Muscle layer of colon (tissue), 2 donors: ENCODE data around the gene GRIN2B.

Experiments used
- H3K27ac ChIP-seq: one replicate; pipeline ENCODE4 v1.7.0; 2013; ENCODE audit warnings: low read depth, mild to moderate bottlenecking, low read length, moderate library complexity
- H3K27me3 ChIP-seq, 2 donors: one replicate each; pipeline ENCODE4 v1.7.0; 2013; ENCODE audit warnings: low read length in 2 of 2, mild to moderate bottlenecking in 2 of 2; ENCODE audit not compliant: insufficient read depth in 2 of 2, control insufficient read depth in 1 of 2
- H3K36me3 ChIP-seq: one replicate; pipeline ENCODE4 v1.7.0; 2013; ENCODE audit warnings: mild to moderate bottlenecking, low read length; ENCODE audit not compliant: insufficient read depth
- H3K4me1 ChIP-seq: one replicate; pipeline ENCODE4 v1.7.0; 2013; ENCODE audit warnings: mild to moderate bottlenecking, low read length; ENCODE audit not compliant: insufficient read depth
- H3K4me3 ChIP-seq, 2 donors: one replicate each; pipeline ENCODE4 v1.7.0; 2013; ENCODE audit warnings: low read length in 2 of 2, low read depth in 1 of 2, mild to moderate bottlenecking in 1 of 2, moderate library complexity in 1 of 2
- H3K9ac ChIP-seq: one replicate; pipeline ENCODE4 v1.7.0; 2013; ENCODE audit warnings: low read length
- H3K9me3 ChIP-seq: one replicate; pipeline ENCODE4 v1.7.0; 2013; ENCODE audit warnings: mild to moderate bottlenecking, low read length
- donor health status: abdominal sarcoma.
- donor health status: Adenocarcinoma of cecum.

GRIN2B gene

DNA sequence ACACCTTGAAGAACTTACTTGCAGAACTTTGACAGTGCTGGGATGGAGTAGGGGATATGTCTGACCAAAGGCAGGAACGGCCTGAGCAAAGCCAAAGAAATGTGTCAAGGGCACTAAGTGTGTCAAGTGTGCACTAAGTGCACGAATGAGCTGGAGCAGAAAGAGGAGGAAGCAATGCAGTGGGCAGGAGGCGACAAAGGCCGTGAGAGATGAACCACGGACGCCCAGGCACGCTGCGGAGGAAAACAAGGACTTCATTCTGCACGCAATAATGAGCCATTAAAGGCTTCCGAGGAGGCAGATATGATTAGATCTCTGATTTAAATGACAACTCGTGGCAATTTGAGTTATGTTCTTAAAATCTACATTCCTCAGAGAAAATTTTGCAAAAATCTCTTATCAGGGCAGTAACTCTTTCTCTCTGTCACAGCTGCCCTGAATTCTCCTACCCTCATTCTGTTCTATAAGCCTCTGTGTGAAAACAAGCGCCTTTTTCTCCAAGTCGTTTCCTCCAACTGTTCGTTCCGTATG is 25.3 kb downstream of the GRIN2B start:
- Histone ChIP-seq H3K27me3 (no peaks in the 10 kb centered on the region), H3K9ac (no peak overlapping the region), H3K4me1 (no peaks in the 10 kb centered on the region), H3K27ac (no peak overlapping the region), H3K9me3 (no peaks in the 10 kb centered on the region), H3K36me3 (no peaks in the 10 kb centered on the region), H3K4me3 (no peak overlapping the region)

DNA sequence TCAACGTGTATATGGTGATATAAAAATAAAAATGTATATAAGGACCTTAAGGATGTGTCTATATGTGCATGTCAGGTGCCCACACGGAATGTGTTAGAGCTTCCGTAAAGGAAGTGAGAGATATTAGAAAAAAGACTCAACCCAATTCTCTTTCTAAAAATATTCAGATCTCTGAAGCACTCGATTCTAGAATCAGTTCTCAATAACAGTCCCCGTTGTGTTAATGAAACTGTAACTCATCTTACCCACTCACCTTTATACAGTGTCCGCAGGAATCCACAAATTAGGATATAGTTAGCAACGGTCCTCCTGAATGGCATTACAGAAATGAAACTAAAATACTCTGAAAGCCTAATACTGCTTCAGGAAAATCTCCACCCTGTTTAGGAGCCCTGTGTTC is 29.3 kb downstream of the GRIN2B start:
- Histone ChIP-seq H3K27ac (no peak overlapping the region), H3K9me3 (no peaks in the 10 kb centered on the region), H3K36me3 (no peaks in the 10 kb centered on the region), H3K4me1 (no peaks in the 10 kb centered on the region), H3K9ac (no peak overlapping the region), H3K27me3 (no peaks in the 10 kb centered on the region), H3K4me3 (no peak overlapping the region)

DNA sequence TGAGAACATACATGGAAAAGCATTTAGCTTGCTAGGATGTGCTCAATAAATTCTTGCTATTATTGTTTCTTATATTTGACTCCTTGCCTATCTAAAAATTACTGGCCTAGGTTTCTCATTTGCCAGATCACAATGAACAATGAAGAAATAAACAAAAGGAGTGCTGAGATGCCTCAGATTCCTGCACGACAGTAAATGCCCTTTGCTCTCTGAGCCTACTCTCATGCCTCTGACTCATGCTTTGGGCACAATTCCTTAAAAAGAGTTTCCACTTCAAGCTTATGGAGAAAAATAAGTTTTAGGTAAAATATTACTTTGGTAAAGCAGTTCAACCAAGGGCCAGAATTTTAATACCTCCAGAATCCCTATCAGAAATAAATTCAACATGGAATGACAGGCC is 30.9 kb downstream of the GRIN2B start:
- Histone ChIP-seq H3K27ac (no peak overlapping the region), H3K4me1 (no peaks in the 10 kb centered on the region), H3K4me3 (no peak overlapping the region), H3K36me3 (no peaks in the 10 kb centered on the region), H3K27me3 (no peaks in the 10 kb centered on the region), H3K9me3 (no peaks in the 10 kb centered on the region), H3K9ac (no peak overlapping the region)

DNA sequence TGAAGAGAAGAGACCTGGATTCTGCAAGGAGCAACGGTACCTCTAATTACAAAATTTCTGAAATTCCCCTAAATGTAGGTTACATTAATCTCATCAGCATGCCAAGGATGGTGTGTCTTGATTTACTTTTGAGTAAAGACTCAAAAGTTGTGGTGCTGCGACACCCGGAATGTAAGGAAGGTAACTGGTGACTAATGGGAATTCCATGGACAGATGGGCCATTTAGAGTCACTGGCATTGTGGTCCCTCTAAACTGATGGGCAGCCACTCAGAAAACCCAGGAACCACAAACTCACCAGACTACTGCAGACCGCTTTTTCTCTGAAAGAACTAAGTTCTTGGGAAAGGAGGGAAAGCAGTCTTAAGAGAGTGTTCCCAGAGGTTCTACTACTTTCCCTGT is 32.8 kb downstream of the GRIN2B start:
- H3K36me3 ChIP-seq = no peaks in the 10 kb centered on the region
- no peaks in the 10 kb centered on the region for H3K4me1 ChIP-seq
- H3K4me3 ChIP-seq = no peak overlapping the region
- no peak overlapping the region for H3K27ac ChIP-seq
- no peaks in the 10 kb centered on the region for H3K9me3 ChIP-seq
- H3K9ac ChIP-seq = no peak overlapping the region
- no peaks in the 10 kb centered on the region for H3K27me3 ChIP-seq

DNA sequence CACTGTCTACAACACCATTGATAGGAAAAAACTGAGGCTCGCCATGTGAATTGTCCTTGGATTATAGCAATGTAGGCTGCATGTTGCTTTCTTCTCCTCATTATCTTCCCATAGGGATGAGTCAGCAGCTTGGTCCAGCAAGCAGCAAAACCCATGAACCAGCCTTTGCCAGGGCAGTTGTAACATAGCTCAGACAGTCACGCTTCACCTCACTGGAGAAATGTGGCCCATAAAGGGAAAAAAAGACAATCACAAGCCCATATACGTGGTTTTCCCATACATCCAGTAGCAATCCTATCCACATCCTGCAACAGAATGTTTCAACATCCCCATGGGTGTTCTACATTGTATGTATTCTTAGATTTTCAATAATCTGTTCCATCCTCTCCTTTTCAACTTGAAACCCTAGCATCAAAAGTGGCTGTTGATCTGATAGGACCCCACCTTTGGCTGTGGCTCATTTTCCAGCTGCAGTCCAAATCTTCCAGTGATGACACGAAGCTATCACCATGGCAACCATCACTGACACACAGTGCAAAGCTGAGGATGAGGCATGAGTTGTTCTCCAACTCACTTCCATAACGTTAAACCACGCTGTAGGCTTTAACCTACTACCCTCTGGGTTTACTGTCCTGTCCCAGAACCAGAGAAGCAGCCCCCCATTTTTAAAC is 34.0 kb downstream of the GRIN2B start:
- H3K4me1 ChIP-seq = no peaks in the 10 kb centered on the region
- no peak overlapping the region for H3K4me3 ChIP-seq
- H3K9me3 ChIP-seq = no peaks in the 10 kb centered on the region
- H3K27me3 ChIP-seq = no peaks in the 10 kb centered on the region
- H3K27ac ChIP-seq = no peak overlapping the region
- H3K36me3 ChIP-seq = no peaks in the 10 kb centered on the region
- no peak overlapping the region for H3K9ac ChIP-seq

DNA sequence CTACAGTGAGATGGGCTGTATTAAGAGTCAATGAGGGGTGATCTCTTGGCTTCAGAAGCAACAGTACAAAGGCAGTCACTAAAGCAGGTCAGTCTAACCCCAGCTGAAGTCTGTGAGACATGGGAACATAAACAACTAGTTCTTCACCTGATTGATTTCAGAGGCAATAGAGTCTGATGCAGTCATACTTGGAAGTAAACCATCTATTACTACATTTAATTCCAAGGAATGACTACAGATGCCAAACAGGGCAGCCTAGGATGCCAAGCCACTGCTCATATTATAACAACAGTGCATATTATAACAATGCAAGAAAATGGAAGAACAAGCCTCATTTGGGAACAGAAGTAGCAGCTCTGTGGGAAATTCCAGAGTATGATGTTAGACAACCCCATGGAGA is 35.8 kb downstream of the GRIN2B start:
- H3K36me3 ChIP-seq = no peaks in the 10 kb centered on the region
- no peaks in the 10 kb centered on the region for H3K4me1 ChIP-seq
- H3K9me3 ChIP-seq = no peaks in the 10 kb centered on the region
- no peaks in the 10 kb centered on the region for H3K27me3 ChIP-seq
- no peak overlapping the region for H3K27ac ChIP-seq
- H3K4me3 ChIP-seq = no peak overlapping the region
- H3K9ac ChIP-seq = no peak overlapping the region

DNA sequence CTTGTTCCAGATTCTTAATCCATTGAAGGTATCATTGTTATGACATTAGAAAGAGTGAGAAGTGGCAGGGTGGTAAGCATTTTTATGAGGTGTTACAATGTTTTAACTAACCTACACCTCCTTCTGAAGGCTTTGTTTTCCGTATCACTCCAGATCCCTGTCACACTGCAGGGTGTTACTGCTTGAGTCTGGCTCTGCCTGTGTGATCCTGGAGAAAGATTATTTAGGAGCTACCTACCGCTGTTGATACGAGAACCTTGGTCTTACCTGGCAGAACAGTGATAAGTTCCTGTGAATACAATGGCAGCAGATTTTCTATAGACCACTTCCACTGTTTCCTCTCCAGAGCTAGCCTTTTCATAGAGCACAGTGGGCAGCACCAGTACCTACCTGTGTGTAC is 36.2 kb downstream of the GRIN2B start:
- no peaks in the 10 kb centered on the region for H3K36me3 ChIP-seq
- H3K27me3 ChIP-seq = no peaks in the 10 kb centered on the region
- H3K4me1 ChIP-seq = no peaks in the 10 kb centered on the region
- H3K9ac ChIP-seq = no peak overlapping the region
- H3K27ac ChIP-seq = no peak overlapping the region
- no peaks in the 10 kb centered on the region for H3K9me3 ChIP-seq
- H3K4me3 ChIP-seq = no peak overlapping the region

DNA sequence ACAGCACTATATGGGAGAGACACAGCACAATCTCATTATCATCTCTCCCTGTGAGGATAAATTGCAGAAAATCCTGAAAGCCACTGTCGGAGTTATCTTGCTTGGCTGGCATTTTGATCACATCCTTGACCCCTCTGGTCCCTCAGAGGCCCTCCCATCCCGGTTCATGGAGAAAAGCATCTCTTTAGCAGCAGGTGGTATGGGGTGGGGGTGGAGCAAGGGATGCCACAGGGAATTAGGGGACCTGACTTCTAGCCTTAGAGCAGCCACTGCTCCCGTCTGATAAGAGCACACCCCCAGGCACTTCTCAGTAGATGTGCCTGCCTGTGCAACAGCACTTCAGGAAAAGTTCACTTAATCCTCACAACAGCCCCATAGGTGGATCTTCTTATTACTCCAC is 38.6 kb downstream of the GRIN2B start:
- H3K27ac ChIP-seq = no peak overlapping the region
- H3K4me1 ChIP-seq = no peaks in the 10 kb centered on the region
- no peaks in the 10 kb centered on the region for H3K9me3 ChIP-seq
- no peak overlapping the region for H3K4me3 ChIP-seq
- H3K9ac ChIP-seq = no peak overlapping the region
- no peaks in the 10 kb centered on the region for H3K36me3 ChIP-seq
- H3K27me3 ChIP-seq = no peaks in the 10 kb centered on the region

DNA sequence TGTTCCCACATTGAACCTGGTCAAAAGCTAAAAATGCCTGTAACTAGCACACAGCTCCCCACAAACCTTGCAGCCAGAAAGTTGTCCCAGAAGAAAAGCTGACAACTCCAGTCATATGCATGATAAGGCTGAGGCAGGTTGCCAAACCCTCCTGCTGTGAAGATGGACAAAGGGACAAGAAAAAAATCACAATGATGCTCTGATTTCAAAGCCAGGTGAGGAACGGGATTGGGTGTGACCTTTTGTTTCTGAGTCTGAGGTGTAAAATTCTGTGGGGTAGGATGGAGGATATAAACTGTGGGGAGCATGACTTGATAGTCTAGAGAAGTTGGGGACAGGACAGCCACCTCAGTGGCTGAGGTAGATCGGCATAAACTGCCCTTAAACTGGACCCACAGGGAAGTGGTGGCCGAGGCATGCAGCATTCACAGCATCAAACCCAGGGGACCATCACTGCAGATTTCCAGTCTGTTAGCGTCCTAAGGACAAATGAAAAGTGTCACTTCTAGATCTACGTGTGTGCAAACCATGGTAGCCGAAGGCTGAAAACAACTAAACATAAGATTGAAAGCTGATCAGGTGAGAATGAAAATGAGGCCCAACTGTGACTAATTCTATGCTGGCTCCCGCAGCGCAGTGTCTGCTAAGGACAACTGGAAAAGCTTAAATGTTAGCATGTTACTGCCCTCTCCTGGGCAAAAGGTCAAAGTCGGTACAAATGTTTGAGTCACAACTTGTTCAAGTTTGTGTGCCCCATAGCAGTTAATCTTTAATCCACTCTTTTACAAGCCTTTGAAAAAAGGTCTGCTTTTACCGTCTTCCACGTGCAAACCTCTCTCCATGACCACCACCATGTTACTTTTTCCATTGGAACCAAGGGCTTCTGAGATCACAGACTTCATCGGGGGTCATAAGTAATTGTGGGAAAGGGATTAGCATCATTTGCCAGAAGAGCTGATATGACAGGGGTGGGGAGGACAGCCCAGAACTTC is 39.8 kb downstream of the GRIN2B start:
- Histone ChIP-seq H3K27ac (no peak overlapping the region), H3K36me3 (no peaks in the 10 kb centered on the region), H3K27me3 (no peaks in the 10 kb centered on the region), H3K4me3 (no peak overlapping the region), H3K4me1 (no peaks in the 10 kb centered on the region), H3K9ac (no peak overlapping the region), H3K9me3 (no peaks in the 10 kb centered on the region)

DNA sequence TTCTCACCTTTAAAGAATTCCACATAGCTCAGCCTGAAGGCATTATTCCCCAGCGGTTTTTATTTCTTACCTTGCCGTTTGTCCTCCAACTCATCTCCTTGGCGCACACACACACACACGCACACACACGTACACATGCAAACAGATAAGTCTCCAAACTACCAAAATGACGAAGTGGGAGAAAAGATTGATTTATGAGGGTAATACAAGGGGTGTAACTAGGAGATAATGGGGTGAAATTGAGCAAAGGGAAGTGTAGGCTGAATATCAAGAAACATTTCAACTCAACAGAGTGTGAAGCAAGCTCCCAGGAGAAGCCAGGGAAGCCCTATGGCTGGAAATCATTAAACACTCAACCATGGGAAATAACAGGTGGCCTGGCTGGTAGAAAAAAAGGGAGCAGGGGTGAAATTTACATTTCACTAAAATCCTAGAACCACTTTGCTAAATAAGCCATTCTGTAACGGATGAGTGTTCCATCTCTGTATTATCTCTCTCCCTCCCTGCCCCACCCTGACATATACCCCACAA is 41.0 kb downstream of the GRIN2B start:
- Histone ChIP-seq H3K4me1 (no peaks in the 10 kb centered on the region), H3K4me3 (no peak overlapping the region), H3K27me3 (no peaks in the 10 kb centered on the region), H3K27ac (no peak overlapping the region), H3K9me3 (no peaks in the 10 kb centered on the region), H3K36me3 (no peaks in the 10 kb centered on the region), H3K9ac (no peak overlapping the region)

DNA sequence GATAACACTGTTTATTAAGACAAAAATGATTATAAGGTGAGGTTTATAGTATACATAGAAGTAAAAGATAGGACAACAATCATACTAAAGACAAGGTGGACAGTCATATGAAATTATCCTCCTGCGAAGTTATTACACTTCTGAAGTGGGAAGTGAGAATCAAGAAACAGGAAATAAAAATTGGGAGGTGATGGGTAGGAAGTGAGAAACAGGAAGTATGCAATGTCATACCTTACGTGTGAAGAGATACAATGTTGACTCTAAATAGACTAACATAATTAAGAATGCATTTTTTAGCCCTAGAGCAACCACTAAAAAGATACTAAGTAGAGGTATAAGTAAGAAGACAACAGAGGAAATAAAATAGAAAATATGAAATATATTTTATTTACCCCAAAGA is 43.7 kb downstream of the GRIN2B start:
- H3K27me3 ChIP-seq = no peaks in the 10 kb centered on the region
- H3K9me3 ChIP-seq = no peaks in the 10 kb centered on the region
- H3K4me3 ChIP-seq = no peak overlapping the region
- no peak overlapping the region for H3K9ac ChIP-seq
- no peaks in the 10 kb centered on the region for H3K4me1 ChIP-seq
- H3K36me3 ChIP-seq = no peaks in the 10 kb centered on the region
- H3K27ac ChIP-seq = no peak overlapping the region
